Epithelial cell of proximal tubule (primary cell): ENCODE data around the gene KHDC1. TPM values are rescaled to one million over a fixed set of nuclear protein-coding genes. Genes with fewer than 3 reads are reported as not detected.
"Not testable (repeated sequence)": the region's sequence is repeated elsewhere in the genome, so short reads cannot be mapped to it uniquely, and the experiment has no call there.

ENCODE experiments used
- DNase-seq: peaks from one replicate; pipeline ENCODE4 v3.0.0-alpha.2; 2011; ENCODE audit warnings: low read depth
- H3K4me3 ChIP-seq: 2 replicates; pipeline ENCODE4 v1.5.1; 2011; ENCODE audit warnings: low read depth, mild to moderate bottlenecking, low read length
- total RNA-seq: library from RNA; depleted of rRNA; stranded (reverse); fragments of >200 nt; gene quantifications from 2 replicates; pipeline ENCODE4 v1.2.3, GENCODE V29; 2015
- TF ChIP-seq, protein P1 (sequence below): conservative IDR thresholded peaks from 2 replicates; pipeline ENCODE4 v1.5.1; 2012; ENCODE audit warnings: low read depth, mild to moderate bottlenecking, low read length

KHDC1 gene
- total RNA-seq, 1 donor from 2014 or later = 2.3 TPM

DNA sequence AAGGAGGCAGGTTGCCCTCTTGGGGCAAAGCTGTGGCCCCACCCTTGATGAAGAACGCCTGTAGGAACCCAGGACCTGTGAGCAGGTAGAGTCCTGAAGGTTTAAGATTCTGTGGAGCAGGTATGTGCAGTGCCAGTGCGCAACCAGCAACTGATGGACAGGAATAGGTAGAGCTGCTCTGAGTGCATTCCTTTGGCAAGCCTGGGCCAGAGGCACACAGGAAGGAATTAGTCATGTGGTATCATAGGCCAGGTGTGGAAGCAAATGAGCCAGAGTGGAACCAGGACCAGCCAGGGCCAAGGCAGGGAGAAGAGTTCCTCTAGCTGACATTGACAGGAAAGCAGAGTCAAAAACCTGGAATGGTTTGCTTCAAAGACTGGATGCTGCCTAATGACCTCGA lies 1.4 kb upstream of the KHDC1 start:
- no peak for DNase-seq
- TF ChIP-seq, protein P1, sequence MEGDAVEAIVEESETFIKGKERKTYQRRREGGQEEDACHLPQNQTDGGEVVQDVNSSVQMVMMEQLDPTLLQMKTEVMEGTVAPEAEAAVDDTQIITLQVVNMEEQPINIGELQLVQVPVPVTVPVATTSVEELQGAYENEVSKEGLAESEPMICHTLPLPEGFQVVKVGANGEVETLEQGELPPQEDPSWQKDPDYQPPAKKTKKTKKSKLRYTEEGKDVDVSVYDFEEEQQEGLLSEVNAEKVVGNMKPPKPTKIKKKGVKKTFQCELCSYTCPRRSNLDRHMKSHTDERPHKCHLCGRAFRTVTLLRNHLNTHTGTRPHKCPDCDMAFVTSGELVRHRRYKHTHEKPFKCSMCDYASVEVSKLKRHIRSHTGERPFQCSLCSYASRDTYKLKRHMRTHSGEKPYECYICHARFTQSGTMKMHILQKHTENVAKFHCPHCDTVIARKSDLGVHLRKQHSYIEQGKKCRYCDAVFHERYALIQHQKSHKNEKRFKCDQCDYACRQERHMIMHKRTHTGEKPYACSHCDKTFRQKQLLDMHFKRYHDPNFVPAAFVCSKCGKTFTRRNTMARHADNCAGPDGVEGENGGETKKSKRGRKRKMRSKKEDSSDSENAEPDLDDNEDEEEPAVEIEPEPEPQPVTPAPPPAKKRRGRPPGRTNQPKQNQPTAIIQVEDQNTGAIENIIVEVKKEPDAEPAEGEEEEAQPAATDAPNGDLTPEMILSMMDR = no peak
- H3K4me3 ChIP-seq = no peak overlapping the region

DNA sequence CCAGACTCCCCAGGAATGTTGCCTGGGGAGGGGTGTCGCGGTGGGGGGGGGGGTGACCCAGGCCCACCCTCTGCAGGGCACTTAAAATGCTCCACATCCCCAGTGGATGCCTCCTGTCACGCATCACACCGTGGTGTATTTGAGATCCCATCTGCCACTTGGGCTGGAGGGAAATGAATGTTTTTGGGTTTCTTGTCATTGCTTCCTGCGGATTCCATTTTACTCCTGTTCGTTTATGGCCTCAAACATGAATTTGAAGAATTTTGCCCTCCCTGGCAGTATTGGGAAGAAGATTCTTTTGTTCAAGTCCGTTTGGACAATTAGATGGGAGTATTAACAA lies 544 bp upstream of the KHDC1 start:
- H3K4me3 ChIP-seq = peak overlapping the region; percentile 78
- TF ChIP-seq, protein P1 = no peak
- DNase-seq = no peak

DNA sequence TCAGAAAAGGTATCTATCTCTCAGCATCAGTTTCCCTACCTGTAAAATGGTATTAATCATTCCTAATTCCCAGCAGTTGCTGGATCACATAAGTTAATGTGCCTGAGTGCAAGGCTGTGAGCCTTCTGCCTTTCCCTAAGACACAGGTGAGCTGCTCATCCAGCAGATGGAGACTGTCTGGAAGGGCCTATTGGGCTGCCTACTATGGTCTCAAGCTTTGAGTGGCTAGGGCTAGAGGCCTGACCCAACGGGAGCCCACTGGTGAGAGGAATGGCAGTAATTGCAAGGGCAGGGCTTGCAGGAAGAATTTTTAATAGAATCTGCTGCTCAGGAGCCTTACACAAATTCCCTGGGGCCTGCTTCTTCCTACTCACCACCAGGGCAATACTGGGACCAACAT lies 4.3 kb downstream of the KHDC1 start:
- DNase-seq = no peak
- TF ChIP-seq, protein P1 = peak; percentile 12
- no peak overlapping the region for H3K4me3 ChIP-seq

DNA sequence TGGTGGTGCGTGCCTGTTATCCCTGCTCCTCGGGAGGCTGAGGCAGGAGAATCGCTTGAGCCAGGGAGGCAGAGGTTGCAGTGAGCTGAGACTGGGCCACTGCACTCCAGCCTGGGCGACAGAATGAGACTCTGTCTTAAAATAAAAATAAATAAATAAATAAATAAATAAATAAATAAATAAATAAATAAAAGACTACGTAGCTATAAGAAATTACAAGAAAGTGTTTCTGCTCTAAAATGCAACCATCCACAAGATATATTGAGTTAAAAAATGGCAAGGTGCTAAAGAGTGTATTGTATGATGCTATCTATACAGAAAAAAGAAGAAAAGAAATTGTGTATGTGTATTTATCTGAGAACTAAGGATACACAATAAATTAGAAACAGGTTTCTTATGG lies 8.7 kb downstream of the KHDC1 start:
- not testable (repeated sequence) for DNase-seq, H3K4me3 ChIP-seq

DNA sequence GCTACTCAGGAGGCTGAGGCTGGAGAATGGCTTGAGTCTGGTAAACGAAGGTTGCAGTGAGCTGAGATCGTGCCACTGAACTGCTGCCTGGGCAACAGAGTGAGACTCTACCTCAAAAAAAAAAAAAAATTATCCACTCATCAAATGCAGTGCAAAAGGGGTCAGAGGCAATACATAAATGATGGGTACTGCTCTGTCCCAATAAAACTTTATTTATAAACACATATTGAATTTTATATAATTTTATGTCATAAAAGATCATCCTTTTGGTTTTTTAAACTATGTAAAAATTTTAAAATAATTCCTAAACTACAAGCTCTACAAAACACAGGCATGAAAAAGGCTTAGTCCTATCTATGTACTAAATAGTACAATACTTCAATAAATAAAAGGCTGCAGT lies 10.3 kb downstream of the KHDC1 start:
- DNase-seq = no peak
- TF ChIP-seq, protein P1 = no peak

DNA sequence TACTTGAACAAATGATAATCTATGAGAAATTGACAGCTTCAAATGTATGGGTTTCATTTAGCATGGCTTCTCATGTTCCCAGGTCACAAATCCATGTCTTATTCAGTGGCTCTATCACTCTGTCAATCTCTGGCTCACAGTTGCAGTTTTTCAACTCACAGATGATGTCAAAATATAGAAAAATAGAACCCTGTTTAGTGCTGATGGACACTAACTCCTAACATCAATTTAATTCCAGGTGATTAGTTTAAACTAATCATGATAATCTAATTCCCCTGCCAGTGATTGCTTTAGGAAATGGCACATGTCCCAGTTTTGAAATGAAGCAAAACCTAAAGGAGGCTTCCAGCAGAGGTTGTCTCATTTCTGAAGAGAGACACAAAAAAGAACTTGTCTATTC lies 13.0 kb downstream of the KHDC1 start:
- no peak overlapping the region for H3K4me3 ChIP-seq
- TF ChIP-seq, protein P1 = no peak
- no peak for DNase-seq

More for the DNA sequence above, 10.3 kb downstream of the KHDC1 start:
- no peak overlapping the region for H3K4me3 ChIP-seq

- TF ChIP-seq, protein P1 = no peak
- no peak overlapping the region for H3K4me3 ChIP-seq
- no peak for DNase-seq
Measured at GRCh38 chr6:73248192-73248903, 14.6 kb downstream of the KHDC1 start.
